HAP-1 (cell line): Measurements from ENCODE around the gene PRKAG2.
A peak's percentile ranks its signal among the peaks of the same experiment; 100 is the strongest.
"Not testable (repeated sequence)": the region's sequence is repeated elsewhere in the genome, so short reads cannot be mapped to it uniquely, and the experiment has no call there.

Source experiments
- DNase-seq, 2 experiments: peaks; one replicate each; pipeline ENCODE4 v3.0.0-alpha.2; 2016 to 2020; ENCODE audit warnings: low spot score in 2 of 2
- H3K27me3 ChIP-seq: fragments of 250-450 bp; sonication (Bioruptor Pico); 2 replicates; pipeline ENCODE4 v1.5.1; 2020; ENCODE audit warnings: low read depth, mild to moderate bottlenecking, moderate library complexity
- H3K36me3 ChIP-seq: fragments of 250-450 bp; sonication (Bioruptor Pico); replicated peaks from 2 replicates; pipeline ENCODE4 v1.5.1; 2020; ENCODE audit warnings: mild to moderate bottlenecking
- H3K4me1 ChIP-seq: fragments of 250-450 bp; sonication (Bioruptor Pico); 2 replicates; pipeline ENCODE4 v1.5.1; 2020; ENCODE audit warnings: mild to moderate bottlenecking
- H3K4me3 ChIP-seq: fragments of 250-450 bp; sonication (Bioruptor Pico); 2 replicates; pipeline ENCODE4 v1.5.1; 2020; ENCODE audit warnings: mild to moderate bottlenecking, moderate library complexity
- H3K9me3 ChIP-seq: fragments of 250-450 bp; sonication (Bioruptor Pico); 2 replicates; pipeline ENCODE4 v1.5.1; 2020; ENCODE audit warnings: mild to moderate bottlenecking, moderate library complexity
- in situ Hi-C: fragments of 300-500 bp; cut with MboI; formaldehyde crosslinking; loops from 3 replicates; pipeline ENCODE4 v1.14.3; 2020; ENCODE audit warnings: low sequenced_read_pairs, inconsistent platforms, mixed read lengths

The PRKAG2 gene

GRCh38 chr7:151544183-151544582, 332.7 kb downstream of the PRKAG2 start:
- no peak overlapping the region for H3K4me3 ChIP-seq
- DNase-seq: no peak
- no peaks in the 10 kb centered on the region for H3K4me1 ChIP-seq
- H3K9me3 ChIP-seq: no peaks in the 10 kb centered on the region
- peaks cover 13% of the 10 kb centered on the region for H3K27me3 ChIP-seq
- in situ Hi-C loops: no loop called here
- H3K36me3 ChIP-seq: no peaks in the 10 kb centered on the region

- Histone ChIP-seq H3K27me3 (peaks cover 13% of the 10 kb centered on the region), H3K9me3 (no peaks in the 10 kb centered on the region), H3K36me3 (no peaks in the 10 kb centered on the region), H3K4me1 (no peaks in the 10 kb centered on the region), H3K4me3 (no peak overlapping the region)
- in situ Hi-C loops: no loop called here
- DNase-seq: no peak
Observed at GRCh38 chr7:151542606-151543130, 334.2 kb downstream of the PRKAG2 start.

GRCh38 chr7:151541709-151542499, 335.0 kb downstream of the PRKAG2 start:
- Histone ChIP-seq H3K36me3 (no peaks in the 10 kb centered on the region), H3K9me3 (no peaks in the 10 kb centered on the region), H3K27me3 (peaks cover 13% of the 10 kb centered on the region), H3K4me1 (no peaks in the 10 kb centered on the region), H3K4me3 (no peak overlapping the region)
- in situ Hi-C loops: no loop called here
- no peak for DNase-seq

GRCh38 chr7:151540146-151540545, 336.8 kb downstream of the PRKAG2 start:
- H3K9me3 ChIP-seq: no peaks in the 10 kb centered on the region
- DNase-seq: no peak
- peaks cover 9% of the 10 kb centered on the region for H3K27me3 ChIP-seq
- no peak overlapping the region for H3K4me3 ChIP-seq
- in situ Hi-C loops: no loop called here
- no peaks in the 10 kb centered on the region for H3K4me1 ChIP-seq
- no peaks in the 10 kb centered on the region for H3K36me3 ChIP-seq

DNA sequence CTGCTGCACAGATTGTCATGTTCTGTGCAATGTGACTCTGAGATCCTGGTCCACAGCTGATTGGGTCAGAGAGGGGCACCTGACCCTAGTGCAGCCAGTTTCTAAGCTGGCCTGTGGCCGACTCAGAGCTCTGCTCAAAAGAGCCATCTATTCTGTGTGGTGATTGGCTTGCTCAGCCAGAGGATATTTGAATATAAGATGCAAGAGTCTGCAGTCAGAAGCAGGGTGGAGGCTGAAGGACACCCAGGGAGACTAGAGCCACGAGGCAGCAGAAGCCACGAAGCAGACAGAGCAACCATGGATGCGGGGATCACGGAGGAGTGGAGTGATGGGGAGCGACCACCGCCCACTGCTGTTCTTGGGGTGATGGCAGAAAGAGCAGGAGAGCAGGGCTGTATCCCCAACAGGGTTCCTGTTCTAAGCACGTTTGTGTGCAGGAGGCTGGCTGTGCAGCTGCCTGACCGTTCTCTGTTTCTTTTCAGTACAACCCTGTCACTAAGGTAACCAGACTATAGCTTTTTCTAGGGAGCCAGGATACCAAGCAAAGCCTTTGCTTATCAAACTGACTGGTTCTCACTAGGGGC, 337.7 kb downstream of the PRKAG2 start:
- DNase-seq: peak in 1 of 2 experiments; percentile 33
- Histone ChIP-seq H3K4me1 (no peaks in the 10 kb centered on the region), H3K27me3 (0 out of 2 replicates have a peak, but pooled peaks cover 2% of the 10 kb centered on the region), H3K36me3 (no peaks in the 10 kb centered on the region), H3K9me3 (no peaks in the 10 kb centered on the region), H3K4me3 (no peak overlapping the region)
- in situ Hi-C loops: no loop called here

DNA sequence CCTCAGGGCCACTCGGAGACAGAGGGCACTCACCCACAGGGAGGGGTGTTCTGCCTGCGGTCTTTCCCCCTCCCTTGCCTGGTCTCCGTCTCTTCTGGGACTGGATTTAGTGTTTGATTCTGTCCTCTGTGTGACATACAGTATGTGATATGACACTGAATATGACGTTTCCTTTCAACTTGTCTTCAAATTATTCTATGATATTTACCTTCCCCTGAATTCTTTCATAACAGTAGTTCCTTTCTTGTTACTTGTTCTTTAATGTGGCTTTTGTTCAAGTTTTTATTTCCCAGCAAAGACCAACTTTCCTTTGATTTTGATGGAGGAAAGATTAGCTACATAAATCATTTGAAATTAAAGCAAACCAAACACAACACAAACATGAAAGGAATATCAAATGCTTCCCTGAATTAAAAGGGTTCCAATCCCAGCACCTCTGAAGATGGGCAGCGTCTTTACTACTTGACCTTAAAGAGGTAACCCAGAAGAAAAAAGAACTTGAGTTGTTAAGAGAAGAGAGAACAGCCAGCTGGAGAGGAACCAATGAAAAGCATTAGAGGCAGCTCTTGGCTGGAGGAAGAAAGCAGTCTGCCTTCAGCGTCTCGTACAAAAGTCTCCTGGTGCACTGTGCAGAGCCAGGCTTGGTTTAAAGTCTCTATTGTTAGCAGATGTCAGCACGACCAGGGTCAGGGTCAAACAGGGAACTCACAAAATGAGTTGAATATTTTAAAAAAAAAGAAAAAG, 338.9 kb downstream of the PRKAG2 start:
- H3K4me3 ChIP-seq: no peak overlapping the region
- no peaks in the 10 kb centered on the region for H3K9me3 ChIP-seq
- H3K4me1 ChIP-seq: no peaks in the 10 kb centered on the region
- DNase-seq: no peak
- H3K27me3 ChIP-seq: 0 out of 2 replicates have a peak, but pooled peaks cover 2% of the 10 kb centered on the region
- no peaks in the 10 kb centered on the region for H3K36me3 ChIP-seq
- in situ Hi-C loops: no loop called here

- H3K27me3 ChIP-seq, H3K36me3 ChIP-seq, H3K4me1 ChIP-seq, H3K4me3 ChIP-seq, H3K9me3 ChIP-seq, in situ Hi-C loops, DNase-seq: not testable (repeated sequence)
Observed at GRCh38 chr7:151536178-151536577, 340.7 kb downstream of the PRKAG2 start.

GRCh38 chr7:151529842-151530241, 347.1 kb downstream of the PRKAG2 start:
- Histone ChIP-seq H3K9me3 (peaks cover 3% of the 10 kb centered on the region), H3K4me3 (no peak overlapping the region), H3K4me1 (no peaks in the 10 kb centered on the region), H3K27me3 (no peaks in the 10 kb centered on the region), H3K36me3 (no peaks in the 10 kb centered on the region)
- no peak for DNase-seq
- in situ Hi-C loops: no loop called here

- Histone ChIP-seq H3K4me3 (no peak overlapping the region), H3K4me1 (no peaks in the 10 kb centered on the region), H3K27me3 (no peaks in the 10 kb centered on the region), H3K9me3 (peaks cover 3% of the 10 kb centered on the region; the same call in 1 of the 2 replicates), H3K36me3 (no peaks in the 10 kb centered on the region)
- DNase-seq: no peak
- in situ Hi-C loops: no loop called here
Observed at GRCh38 chr7:151524845-151525244, 352.1 kb downstream of the PRKAG2 start.

- DNase-seq: no peak
- Histone ChIP-seq H3K4me3 (no peak overlapping the region), H3K4me1 (no peaks in the 10 kb centered on the region), H3K27me3 (no peaks in the 10 kb centered on the region), H3K36me3 (no peaks in the 10 kb centered on the region), H3K9me3 (peaks cover 3% of the 10 kb centered on the region; the same call in 1 of the 2 replicates)
- in situ Hi-C loops: no loop called here
Observed at GRCh38 chr7:151524331-151524730, 352.6 kb downstream of the PRKAG2 start.

- H3K9me3 ChIP-seq: peaks cover 3% of the 10 kb centered on the region; the same call in 1 of the 2 replicates
- H3K4me1 ChIP-seq: peaks cover 3% of the 10 kb centered on the region
- no peaks in the 10 kb centered on the region for H3K27me3 ChIP-seq
- no peak for DNase-seq
- H3K36me3 ChIP-seq: no peaks in the 10 kb centered on the region; the same call in 1 of the 2 replicates
- H3K4me3 ChIP-seq: peak overlapping the region; percentile 70; the same call in 1 of the 2 replicates
- in situ Hi-C loops: no loop called here
Observed at GRCh38 chr7:151520419-151521261, 356.3 kb downstream of the PRKAG2 start.

DNA sequence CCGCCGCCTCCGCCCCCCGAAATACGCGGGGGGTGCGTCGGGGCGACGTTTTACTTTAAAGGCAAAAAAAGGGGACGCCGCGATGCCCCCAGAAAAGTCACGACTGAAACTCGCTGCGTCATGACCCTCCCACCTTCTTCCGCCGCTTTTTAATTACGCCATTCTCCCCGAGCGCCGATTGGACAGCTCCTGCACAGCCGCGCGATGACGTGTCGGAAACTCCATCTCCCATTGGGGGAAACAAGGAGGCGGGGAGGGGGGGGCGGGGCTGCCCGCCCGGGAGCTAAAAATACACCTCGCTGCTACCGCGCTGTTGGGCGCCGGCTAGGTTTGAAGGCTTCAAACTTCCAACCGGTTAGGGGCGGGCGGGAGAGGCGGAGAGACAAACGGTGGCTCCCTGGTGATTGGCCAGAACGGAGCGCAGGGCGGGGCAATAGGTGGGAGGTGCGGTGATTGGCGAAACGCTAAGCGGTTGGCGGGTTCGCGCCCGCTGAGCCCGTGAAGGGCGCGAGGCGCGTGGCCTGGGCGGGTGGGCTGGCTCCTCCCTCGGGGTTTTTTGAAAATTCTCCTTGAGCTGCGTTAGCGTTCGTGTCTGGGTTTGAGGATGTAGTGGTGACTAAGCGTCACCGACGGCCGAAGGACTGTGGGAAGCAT, 357.0 kb downstream of the PRKAG2 start, which contains the start of gene RHEB:
TSS of gene RHEB (minus strand) at position 131 of the 654 bp plus-strand sequence. CDS start 384 bp downstream, outside the sequence.
- peaks cover 3% of the 10 kb centered on the region; the same call in 1 of the 2 replicates for H3K9me3 ChIP-seq
- in situ Hi-C loops: no loop called here
- no peaks in the 10 kb centered on the region for H3K27me3 ChIP-seq
- peak within 1 kb of the TSS; percentile 70 for H3K4me3 ChIP-seq
- peak; percentile 96 to 98 for DNase-seq
- no peaks in the 10 kb centered on the region; the same call in 1 of the 2 replicates for H3K36me3 ChIP-seq
- H3K4me1 ChIP-seq: peaks cover 3% of the 10 kb centered on the region
